GM11168 (cell line): ENCODE measurements around the gene TNFRSF19.

Source experiments
- in situ Hi-C: fragments of 300-500 bp; cut with MboI; formaldehyde crosslinking; loops from one replicate; pipeline ENCODE4 v1.12.0; 2022; ENCODE audit warnings: low sequenced_read_pairs; ENCODE audit not compliant: unreplicated experiment

The TNFRSF19 gene

GRCh38 chr13:23707674-23708073 is 137.5 kb downstream of the TNFRSF19 start:
- in situ Hi-C loops = no loop called here

DNA sequence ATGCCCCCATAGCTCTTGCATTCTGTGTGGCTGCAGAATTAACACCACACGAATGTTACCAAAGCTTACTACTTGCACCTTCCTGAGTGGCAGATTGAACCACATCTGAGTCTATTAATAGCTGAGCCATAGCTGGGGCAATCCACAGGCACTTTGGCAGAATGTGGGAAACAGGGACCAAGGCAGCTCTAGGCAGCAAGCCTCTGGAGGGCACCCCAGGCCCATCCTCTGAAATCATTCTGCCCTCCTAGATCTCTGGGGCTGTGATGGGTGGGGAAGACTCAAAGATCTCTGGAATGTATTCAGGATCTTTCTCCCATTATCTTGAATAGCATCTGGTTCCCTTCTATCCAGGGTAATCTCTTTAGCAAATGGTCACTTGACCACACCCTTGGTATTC is 139.3 kb downstream of the TNFRSF19 start:
- in situ Hi-C loops = no loop called here

DNA sequence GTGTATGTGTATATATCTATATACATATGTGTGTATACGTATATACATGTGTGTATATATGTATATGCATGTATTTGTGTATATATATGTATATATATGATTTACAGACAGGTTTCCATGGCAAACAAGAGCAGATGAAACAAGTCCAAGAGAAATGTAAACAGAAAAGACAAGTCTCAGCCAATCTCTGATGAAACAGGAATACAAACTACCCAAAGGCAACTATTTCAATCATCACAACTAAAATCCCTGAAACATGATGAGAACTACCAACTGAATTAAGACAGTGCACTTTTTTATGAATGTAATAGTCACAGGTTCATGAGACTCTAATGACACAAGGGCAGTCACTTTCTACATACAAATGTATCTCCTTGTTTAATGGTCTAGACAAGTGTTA is 140.2 kb downstream of the TNFRSF19 start:
- in situ Hi-C loops = no loop called here

DNA sequence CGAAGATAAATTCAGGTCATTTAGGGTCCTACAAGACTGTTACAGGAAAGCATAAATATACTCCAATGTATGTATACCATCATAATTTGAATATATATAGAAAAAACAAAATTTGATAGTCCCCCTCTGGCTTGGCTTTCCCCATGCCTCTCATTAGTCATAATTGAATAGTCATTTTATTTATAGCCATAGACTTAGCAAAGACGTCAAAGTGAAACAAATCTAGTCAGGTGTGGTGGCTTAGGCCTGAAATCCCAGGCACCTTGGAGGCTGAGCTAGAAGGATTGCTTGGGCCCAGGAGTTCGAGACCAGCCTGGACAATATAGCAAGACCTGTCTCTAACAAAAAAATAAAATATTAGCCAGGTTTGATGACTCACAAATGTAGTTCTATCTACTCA is 141.1 kb downstream of the TNFRSF19 start:
- in situ Hi-C loops = no loop called here

DNA sequence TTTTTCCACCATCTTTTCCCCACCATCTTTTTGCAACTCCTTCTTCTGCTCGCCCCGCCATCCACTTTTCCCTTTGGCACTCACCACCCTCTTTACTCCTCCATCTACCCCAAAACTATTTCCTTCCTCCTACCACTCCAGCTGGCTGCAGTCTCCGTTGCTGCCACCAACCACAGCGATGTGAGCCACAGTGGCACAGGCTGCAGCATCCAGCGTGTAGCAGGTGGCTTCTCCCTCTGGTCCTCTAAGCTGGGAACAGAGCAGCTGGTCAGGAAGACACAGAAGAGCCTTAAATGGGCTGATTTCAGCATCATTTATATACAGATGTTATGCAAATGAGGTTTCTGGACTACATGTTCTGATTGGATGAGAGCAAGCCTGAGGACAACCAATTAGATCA is 144.5 kb downstream of the TNFRSF19 start:
- in situ Hi-C loops = no loop called here

DNA sequence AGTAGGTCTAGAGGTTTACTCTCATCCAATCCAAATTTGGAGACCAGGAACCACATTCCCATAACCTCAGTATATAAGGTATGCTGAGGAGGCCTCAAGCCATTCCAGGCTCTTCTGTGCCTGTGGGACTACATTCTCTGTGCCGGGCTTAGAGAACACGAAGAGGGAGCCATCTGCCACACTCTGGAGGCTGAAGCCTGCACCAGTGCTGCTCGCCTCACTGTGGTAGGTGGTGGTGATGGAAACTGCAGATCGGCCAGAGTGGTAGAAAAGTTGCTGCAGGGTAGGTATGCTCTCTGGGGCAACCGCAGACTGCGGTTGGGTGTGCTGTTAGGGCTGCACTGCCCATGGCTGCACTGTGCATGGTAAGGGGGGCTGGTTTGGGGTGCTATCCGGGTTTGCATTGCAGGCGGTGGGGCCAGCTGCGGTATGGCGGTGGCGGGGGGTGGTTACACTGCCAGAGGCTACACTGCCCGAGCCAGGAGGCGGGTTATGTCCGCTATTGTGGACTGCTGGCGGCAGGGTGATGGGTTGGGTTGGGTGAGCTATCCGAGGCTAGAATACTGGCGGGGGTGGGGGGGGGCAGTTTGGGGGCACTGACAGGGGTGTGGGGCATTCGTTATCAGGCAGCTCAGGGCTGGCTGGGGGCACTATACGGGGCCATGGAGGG is 145.0 kb downstream of the TNFRSF19 start:
- in situ Hi-C loops = no loop called here

DNA sequence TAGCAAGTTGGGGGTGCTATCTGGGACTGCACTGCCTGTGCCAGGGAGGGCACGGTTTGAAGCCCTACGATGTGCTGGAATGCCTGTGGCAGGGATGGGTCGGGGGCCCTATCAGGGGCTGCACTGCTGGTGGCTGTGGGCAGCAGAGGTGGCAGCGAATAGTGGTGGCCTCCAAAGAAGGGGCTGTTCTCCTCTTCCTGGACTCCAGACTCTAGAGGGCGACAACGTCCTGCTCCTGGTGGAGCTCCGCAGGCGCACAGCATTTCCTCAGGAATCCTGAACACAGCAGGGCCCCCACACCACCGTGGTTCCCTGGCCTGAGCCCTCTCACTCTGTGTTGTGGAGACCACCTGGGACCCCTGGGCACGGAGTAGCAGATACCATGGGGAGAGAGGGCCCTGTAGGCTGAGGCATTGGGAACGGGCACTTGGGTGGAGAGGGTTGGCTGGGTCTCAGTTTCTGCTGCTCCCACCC is 145.6 kb downstream of the TNFRSF19 start:
- in situ Hi-C loops = no loop called here

DNA sequence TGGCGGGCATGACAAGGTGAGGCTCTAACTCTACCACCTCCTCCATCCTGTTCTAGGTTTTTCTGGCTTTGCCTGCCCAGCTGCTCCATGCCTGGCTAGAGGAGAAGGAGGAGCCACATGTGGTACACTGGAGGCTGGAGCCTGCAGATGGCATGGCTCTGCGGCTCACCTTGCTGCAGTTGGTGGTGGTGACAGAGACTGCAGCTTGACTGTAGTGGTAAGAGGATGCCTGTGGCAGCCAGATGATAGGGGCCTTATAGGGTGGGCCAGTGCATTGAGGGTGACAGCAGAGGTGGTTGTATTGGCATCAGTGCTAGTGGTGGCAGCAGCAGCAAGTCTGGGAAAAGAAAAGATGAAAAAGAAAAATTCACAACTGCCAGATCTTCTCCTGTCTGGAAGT is 146.2 kb downstream of the TNFRSF19 start:
- in situ Hi-C loops = no loop called here

- in situ Hi-C loops = no loop called here
Measured at GRCh38 chr13:23718996-23719395, 148.8 kb downstream of the TNFRSF19 start.

DNA sequence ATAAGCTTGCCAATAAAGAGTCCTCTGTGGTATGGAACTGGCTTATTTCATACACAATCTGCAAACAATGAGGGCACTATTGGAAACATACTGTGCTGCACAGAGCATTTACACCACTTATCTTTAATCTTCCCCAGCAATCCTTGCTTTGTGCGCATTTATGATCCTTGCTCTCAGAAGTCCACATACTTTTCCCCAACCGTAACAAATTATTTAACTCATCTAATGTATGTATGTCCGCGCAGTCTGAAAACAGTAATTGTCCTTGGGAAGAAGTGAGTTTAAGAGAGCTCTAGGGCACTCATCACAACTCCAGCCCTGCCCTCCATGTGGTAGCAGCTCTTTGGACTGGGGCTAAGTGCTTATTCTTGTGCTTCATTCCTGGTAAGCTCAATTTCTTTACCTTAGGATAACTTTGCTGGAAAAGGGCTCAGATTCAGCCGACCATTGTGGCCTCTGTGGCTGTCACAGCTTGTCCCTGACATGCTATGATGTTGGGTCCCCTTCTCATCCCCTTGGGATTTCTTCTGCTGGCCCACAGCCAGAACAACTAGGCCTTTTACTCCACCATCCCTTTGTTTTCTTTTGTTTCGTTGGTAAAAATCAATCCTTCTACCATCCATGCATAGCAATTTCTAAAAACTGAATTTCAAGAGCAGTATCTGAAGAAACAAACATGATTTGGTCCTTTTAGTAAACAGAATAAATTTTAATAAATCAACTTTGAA is 152.7 kb downstream of the TNFRSF19 start:
- in situ Hi-C loops = no loop called here

- in situ Hi-C loops = no loop called here
Measured at GRCh38 chr13:23723471-23723870, 153.3 kb downstream of the TNFRSF19 start.

- in situ Hi-C loops = no loop called here
Measured at GRCh38 chr13:23724196-23724970, 154.2 kb downstream of the TNFRSF19 start.
